IPS-NIHi7 (cell line): ENCODE results near the gene MYH14.

Source experiments
- DNase-seq: peaks from one replicate; pipeline ENCODE4 v3.0.0; 2012; ENCODE audit warnings: mixed read lengths; ENCODE audit errors: extremely low spot score

MYH14 gene

DNA sequence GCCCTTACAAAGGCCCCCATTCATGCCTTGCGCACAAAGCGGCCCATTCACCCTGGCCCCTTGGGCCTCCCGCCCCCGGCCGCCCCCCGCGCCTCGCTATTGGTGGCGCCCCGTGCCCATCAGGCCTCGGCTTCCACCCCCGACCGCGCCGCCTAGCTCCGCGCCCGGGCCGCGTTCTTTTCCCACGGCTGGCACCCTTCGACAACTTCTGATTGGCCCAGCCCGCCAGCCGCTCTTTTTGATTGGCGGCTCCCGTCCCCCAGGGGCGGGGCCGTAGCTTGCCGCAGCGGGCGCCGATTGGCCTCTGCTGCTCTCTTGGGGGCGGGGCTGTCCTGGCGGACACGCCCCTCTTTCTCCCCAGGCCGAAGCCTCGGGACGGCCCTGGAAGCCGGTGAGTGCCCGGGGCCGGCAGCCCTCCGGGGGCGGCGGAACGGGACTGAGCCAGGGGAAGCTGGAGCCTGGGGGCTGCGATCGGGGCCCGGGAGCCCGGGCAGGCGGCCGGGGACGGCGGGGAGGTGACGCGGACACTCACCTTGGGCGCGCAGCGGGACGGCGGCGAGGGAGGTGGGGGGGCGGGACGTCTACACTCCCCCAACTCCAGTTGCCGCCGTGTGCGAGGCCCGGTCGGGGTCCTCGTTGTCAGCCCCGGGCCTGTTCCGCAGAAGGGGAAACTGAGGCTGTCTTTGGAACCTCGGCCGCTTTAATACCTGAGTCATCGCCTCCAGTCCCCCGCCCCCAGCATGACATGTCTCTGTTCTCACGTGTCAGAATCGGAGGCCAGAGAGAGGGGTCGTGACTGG is at the start of gene MYH14:
Gene MYH14, plus strand, starts transcription at position 342 of the 800 bp plus-strand sequence. CDS start 6,744 bp downstream, outside the sequence.
- peak; percentile 99 for DNase-seq

DNA sequence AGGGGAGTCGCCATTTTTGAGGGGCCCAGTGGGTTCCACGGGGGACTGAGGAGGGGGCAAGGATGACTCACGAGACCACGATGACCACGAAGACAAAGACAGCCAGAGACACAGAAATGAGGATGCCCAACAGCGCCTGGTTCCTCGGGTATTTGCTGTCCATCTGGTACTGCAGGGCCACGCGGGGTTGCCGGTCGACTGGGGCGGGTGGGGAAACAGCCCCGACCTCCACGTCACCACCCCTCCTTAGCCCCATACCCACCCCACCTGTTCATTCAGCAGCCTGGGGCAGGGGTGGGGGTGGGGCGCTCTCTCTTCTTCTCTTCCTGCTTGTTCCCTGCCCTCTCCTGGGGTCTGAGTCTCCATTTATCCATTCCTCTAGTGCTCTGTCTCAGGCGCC is 48.9 kb upstream of the MYH14 start:
- no peak for DNase-seq

- DNase-seq: peak; percentile 48
These were observed 47.8 kb upstream of the MYH14 start for GRCh38 chr19:50155520-50156109.

- no peak for DNase-seq
These were observed 44.8 kb upstream of the MYH14 start for GRCh38 chr19:50158577-50158976.

DNA sequence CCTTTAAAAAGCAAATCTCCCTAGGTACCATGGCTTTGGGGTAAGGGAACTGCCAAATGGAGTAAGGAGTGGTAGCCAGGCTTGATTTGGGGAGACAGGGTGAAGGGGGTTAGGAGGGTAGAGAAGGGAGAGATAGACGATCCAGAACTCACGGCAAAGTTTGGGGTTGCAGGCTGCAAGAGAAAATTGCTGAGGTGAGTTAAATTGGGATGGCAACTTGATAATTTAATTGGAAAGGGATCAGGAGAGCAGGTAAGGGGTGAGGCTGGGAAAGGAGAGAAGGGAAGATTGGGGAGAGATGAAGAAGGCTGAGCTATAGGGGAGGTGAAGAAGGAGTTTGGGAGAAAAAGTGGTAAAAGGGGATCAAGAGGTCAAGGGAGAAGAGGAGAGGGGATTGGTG is 44.3 kb upstream of the MYH14 start:
- no peak for DNase-seq

GRCh38 chr19:50162988-50163387 is 40.4 kb upstream of the MYH14 start, which contains the start of gene IZUMO2:
Gene IZUMO2, minus strand, starts transcription at chr19:50163281. Its CDS starts 87 bp downstream, at chr19:50163194.
- DNase-seq: peak; percentile 57

GRCh38 chr19:50167314-50167721 is 36.1 kb upstream of the MYH14 start:
- DNase-seq: no peak

DNA sequence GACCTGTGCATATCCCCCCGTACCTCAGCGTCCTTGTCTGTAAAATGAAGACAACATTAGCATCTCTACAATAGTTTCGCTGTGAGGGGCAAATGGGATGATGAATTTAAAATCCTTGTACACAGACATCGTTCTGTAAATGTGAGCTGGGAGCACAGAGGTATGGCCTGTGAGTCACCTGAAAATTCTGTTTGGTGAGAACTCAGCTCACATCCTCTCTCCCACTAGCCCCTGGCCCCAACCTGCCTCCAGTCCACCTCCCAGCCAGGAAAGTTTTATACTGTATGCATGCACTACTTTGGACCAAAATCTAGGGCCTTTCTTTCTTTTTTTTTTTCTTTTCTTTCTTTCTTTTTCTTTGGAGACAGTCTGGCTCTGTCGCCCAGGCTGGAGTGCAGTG is 31.7 kb upstream of the MYH14 start:
- no peak for DNase-seq

- DNase-seq: no peak
These were observed 30.7 kb upstream of the MYH14 start for GRCh38 chr19:50172726-50173125.

- DNase-seq: no peak
These were observed 30.3 kb upstream of the MYH14 start for GRCh38 chr19:50173127-50173526.

GRCh38 chr19:50174100-50174793 is 29.2 kb upstream of the MYH14 start:
- no peak for DNase-seq

DNA sequence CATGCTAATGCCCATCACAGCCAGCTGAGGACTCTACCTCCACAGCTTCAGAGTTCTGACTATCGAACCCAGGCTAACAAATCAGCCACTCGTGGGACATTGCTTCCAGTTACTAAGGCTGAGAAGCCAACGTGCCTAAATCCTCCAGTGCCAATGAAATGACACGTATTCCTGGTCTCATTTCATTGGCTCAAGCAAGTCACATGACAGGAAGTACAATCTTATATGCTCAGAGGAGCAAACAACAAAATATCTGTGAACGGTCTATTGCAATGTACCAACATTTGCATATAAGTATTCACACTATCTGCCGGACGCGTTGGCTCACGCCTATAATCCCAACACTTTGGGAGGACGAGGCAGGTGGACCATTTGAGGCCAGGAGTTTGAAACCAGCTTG is 27.5 kb upstream of the MYH14 start:
- DNase-seq: no peak

DNA sequence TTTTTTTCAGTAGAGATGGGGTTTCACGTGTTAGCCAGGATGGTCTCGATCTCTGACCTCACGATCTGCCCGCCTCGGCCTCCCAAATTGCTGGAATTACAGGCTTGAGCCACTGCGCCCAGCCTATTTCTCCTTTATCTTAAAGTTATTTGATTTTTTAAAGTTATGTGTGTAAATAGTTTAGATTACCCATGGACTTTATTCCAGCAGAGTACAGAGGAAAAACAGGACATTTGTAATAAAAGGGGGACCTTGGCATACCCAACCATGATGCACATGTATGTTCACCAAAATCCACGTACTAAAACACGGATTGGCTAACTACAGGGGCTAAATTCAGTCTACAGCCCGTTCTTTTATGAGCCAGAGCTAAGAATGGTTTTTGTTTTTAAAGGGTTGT is 26.6 kb upstream of the MYH14 start:
- DNase-seq: no peak

GRCh38 chr19:50178320-50178719 is 25.1 kb upstream of the MYH14 start:
- no peak for DNase-seq

- no peak for DNase-seq
These were observed 24.4 kb upstream of the MYH14 start for GRCh38 chr19:50178859-50179537.

- no peak for DNase-seq
These were observed 22.3 kb upstream of the MYH14 start for GRCh38 chr19:50181121-50181520.

DNA sequence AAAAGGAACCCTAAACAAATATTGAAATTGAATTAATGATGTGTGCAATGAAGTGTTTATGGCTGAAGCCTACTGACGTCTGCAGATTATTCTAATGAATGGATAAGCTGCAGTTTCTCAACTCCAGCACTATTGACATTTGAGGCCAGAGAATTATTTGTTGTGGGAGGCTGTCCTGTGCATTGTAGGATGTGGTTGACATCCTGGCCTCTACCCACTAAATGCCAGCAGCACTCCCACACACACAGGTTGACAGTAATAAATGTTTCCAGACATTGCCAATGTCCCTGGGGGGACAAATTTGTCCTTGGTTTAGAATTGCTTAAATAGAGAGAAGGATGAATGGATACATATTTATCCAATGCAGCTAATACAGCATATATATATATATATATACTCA is 19.2 kb upstream of the MYH14 start:
- DNase-seq: no peak

GRCh38 chr19:50187937-50188336 is 15.5 kb upstream of the MYH14 start:
- DNase-seq: no peak

DNA sequence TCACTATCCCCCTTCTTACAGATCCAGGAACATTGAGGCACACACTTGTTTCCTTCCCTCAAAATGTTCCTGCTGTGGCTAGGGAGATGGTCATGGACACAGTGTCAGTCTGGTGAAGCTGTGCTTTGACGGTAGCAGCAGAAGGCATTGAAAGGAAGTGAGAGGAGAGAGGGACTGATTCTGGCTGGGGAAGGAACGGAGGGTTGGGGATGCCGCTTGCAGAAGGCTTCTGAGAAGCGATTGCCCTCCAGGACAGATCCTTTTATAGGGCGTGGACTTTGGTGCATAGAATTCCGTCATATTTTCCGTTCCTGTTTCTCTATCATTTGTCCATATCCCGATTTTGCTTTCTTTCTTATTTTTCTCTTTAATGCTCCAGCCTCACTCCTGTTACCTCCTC is 14.1 kb upstream of the MYH14 start:
- no peak for DNase-seq

DNA sequence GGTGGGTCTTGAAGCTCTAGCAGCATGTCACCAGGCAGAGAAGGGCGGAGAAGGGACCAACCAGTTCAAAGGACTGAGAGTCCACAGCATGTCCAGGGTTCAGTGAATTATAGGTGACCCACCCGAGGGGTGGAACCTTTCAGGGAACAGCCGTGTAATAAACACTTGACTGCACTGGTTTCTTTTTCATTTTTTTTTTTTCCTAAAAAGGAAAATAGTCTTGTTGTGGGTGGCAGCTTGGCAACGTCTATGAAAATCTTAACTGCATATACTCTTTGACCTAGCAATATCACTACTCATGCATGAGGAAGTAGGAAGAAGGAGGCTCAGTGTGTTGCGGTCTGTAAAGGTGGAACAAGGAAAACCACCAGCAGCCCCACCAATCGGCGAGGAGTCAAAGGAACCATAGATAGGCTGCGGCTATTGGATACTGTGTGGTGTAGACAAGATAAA is 13.0 kb upstream of the MYH14 start:
- DNase-seq: no peak

DNA sequence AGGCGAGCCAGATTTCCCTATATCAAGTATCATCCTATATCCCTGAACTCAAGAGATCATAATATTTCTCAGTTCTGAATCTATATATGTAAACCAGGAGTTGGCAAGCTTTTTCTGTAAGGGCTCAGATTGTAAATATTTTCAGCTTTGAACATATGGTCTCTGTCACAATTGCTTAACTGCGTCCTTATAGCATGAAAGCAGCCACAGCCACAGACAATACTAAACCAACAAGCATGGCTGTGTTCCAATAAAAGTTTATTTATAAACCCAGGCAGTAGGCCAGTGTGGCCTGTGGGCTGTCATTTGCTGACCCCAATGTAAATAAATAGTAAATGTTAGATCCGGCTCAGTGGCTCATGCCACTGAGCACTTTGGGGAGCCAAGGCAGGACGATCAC is 12.2 kb upstream of the MYH14 start:
- no peak for DNase-seq
